SHP77 treated with DMSO at 0.1 percent for 48 hours (cell line): Measurements from ENCODE around the gene OPTC.
"Not testable (repeated sequence)": the region's sequence is repeated elsewhere in the genome, so short reads cannot be mapped to it uniquely, and the experiment has no call there.

Source experiments
- DNase-seq: peaks from one replicate; lab custom pipeline; 2025; lab: John Stamatoyannopoulos, UW

OPTC gene, protein sequence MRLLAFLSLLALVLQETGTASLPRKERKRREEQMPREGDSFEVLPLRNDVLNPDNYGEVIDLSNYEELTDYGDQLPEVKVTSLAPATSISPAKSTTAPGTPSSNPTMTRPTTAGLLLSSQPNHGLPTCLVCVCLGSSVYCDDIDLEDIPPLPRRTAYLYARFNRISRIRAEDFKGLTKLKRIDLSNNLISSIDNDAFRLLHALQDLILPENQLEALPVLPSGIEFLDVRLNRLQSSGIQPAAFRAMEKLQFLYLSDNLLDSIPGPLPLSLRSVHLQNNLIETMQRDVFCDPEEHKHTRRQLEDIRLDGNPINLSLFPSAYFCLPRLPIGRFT

DNA sequence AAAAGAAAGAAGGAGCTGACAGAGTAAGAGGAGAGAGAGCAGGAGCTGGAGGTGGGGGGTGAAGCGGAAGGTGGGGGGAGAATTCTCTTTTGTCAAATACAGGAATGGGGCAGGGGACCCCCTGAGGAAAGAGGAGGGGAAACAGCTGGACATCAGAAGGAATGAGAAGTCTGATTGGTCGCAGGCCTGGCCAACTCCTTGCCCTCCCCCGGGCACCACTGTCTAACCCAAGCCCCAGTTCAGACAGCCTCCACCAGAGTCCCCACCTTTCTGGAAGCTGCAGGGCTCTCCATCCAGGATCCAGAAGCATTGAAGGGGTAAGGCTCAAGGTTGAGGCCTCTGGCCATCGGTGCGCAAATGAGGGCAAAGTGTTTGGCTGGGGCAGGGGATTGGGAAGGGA lies at the start of gene OPTC:
Gene OPTC, plus strand, starts transcription at position 253 of the 400 bp plus-strand sequence. CDS start 1,853 bp downstream, outside the sequence.
- DNase-seq: no peak

DNA sequence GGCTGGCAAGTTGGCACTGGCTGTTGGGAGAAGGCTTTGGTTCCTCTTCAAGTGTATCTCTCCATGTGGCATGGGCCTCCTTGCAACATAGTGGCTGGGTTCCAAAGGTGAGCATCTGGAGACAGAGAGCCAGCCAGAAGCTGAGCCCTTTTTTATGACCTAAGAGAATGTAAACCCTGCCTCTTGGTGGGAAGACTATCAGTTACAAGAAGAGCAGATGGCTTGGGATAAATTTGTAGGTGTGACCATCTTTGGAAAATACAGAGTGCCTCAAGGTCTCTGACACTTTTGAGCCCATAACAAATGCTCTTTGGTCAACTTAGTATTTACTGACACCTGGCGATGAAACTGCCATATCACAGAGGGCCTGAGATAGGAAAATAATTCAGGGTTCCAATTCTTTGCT lies 49.8 kb upstream of the OPTC start:
- DNase-seq: no peak

DNA sequence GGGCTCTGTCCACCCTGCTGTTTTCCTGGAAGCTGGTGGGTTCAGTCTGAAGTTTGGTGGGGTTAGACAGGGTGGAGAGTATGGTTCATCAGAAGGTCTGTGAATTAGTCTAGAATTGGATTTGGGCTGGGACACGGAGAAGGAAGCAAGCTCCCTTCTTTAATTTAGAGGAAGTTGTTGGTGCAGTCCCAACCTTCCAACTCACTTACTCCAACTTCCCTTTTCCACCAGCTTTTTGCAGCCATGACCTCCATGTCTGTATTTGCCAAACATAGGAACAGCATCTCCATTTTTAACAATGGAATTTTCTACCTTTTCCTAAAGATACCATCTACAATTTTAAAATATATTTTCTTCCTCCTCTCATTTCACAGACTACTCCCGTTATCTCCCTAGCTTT lies 46.8 kb upstream of the OPTC start:
- no peak for DNase-seq

DNA sequence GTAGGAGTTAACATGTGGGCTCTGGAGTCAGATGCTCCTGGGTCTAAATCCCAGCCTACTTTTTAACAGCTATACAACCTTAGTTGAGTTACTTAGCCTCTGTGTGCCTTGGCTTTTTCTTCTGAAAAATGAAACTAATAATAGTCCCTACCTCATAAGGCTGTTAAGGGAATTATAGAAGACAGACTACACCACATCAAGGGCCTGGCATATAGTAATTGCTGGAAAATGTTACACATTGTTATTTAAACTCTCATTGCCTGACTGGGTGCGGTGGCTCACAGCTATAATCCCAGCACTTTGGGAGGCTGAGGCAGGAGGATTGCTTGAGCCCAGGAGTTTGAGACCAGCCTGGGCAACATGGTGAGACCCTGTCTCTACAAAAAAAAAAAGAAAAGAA lies 46.4 kb upstream of the OPTC start:
- not testable (repeated sequence) for DNase-seq

DNA sequence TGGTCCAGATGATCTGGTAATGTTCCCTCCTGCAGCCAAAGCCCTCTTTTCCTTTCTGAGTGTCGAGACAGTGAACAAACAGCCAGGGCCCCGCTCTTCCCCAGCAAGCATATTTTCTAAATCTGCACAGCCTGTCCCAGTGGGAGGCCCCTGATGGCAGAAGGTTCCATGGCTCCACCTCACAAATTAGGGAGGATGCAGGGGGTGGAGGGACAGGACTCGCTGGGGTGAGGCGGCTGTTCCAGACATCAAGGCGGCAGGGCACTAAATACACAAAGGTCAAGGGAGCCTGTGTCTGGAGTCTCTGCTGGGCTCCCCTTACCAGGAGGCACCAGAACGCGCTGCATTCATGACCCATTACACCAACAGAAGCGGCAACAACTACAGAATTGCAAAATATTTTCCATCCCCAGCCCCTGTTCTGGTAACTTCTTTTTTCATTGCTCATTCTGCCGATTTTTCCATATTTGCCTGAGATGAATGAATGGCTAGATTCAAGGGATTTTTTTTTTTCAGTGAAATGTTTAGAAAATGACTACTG lies 45.4 kb upstream of the OPTC start:
- DNase-seq: no peak

DNA sequence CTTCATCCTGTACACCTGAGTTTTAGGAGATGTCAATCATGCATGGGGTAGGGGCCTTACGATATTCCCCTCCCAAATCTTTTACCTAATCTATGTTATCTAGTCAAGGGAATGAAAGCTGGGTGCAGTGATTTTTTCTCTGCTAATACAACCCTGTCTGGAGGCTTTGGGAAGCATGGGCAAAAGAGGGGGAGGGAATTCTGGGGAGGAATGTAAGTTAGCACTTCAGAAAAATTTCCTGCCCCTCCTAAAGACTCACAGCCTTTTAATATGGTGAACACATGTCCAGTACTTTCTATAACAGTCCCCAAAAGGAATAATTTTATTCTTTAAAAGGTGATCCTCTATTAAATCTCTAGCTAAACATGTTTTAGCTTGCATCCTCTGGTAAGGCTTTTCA lies 44.0 kb upstream of the OPTC start:
- no peak for DNase-seq

DNA sequence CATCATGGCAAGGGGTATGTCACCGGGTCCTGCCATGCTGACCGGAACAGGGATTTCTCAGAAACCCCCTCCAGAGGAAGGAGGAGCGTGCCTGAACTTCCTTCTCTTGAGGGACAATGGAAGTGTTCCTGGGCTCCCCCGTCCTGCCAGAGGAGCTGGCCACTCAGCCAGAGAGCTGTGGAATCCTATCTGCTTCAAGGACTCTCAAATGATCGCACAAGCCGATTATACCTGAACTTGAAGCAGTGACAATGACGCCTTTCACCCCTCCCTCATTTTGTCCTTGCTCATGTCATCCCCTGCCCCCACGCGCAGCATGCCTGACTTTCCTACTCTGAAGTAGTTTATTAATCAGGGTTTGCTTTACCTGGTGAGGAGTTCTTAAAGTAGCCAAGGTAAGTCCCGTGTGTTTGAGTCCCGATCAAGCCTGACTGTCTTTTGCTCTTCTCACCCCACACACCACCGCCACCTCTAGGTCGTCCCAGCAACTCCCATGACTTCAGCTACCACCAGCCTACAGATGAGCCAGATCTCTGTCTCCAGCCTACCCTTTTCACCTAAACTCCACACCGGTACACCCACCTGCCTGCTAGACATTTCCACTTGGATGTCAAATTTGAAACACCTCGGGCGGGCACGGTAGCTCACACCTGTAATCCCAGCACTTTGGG lies 43.3 kb upstream of the OPTC start:
- DNase-seq: no peak

DNA sequence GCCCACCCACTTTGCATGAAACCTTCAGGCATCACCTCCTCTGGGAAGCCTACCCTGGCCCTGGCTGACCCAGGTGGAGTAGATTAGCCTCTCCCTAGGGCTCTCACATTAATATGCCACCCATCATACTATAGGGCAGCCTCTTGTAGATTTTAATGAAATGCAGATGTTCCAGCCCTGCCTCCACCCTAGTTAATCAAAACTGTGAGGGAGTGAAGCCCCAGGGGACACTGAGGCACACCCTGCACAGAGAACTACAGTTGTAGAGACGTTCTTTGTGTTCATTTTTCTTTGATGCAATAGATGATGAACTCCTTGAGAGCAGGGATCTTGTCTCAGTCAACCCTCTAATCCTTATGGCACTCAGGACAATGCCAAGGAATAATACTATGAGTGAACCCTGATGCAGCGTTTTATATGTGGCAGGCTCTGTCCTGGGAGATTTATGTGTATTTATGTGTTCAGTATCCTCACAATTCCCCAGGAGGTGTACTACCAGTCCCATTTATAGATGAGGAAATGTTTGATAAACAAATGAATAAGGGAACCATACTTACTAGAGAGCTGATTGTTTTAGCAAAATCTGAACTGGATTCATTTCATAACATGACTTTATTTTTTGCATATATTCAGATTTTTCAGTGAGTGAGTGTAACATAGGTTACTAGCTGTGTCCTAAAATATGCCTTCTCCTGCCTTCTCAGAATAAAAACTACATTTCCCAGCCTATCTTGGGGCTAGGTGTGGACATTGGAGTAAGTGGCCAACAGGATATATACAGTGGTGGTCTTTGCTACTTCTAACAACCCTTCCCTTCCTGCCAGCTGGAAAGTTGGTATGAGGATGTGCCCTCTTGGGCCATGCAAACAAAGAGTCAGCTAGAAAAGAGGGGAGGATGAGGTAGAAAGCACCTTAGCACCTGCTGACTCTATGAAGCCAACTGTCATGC lies 41.8 kb upstream of the OPTC start:
- DNase-seq: no peak

DNA sequence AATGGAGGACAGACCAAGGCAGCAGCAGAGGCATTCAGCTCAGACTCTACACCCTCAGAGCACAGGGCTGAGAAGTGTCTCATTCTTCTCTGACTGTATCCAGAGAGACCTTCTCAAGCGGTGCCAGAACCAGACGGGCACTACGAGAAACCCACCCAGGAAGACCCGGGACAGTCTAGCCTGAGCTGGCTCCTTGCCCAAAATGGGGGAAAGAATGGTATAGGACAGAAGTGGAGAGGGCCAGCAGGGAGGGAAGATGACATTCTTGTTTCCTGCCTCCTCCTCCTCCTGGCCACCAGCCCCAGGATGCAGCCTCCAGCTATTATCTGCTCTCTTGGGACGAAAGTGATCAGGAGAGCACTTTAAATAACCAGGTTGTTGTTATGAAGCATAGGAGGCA lies 40.9 kb upstream of the OPTC start:
- no peak for DNase-seq

DNA sequence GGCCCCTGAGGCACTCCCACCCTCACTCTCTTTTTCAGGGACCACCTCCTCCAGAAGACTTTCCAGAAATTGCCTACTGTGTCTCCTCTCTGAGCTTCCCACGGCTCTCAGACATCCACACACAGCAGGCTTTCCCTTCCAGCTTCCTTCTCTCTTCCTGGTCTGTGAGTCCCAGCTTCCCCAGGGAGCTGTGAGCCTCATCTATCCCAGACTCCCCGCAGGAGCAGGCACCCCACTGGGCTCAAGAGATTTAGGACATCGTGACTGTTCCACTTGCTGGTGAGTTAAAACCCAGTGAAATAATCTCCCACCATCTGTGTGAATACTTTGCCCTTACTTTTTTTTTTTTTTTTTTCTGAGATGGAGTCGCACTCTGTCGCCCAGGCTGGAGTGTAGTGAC lies 40.3 kb upstream of the OPTC start:
- DNase-seq: no peak

DNA sequence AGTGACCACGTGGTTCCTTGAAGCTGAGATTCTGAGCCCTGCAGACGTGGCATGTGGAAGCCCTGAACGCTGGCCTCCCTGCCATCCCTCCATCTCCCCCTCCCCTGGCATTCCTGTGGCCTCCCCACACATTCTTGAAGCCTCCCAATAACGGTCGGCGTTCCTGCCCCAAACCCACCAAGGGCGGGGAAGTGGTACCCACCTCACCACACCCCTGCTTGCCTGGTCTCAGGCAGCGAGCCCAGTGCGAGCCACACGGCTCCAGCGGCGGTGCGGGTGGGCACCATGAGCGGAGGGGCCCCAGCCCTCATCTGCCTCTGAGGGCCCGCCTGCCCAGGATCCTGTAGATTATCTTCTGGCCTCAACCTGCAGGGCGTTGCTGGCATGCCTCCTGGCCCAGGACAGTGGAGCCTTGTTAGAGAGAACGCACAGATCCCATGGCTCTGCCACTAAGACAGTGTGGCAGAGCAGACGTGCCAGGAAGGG lies 38.9 kb upstream of the OPTC start:
- DNase-seq: no peak

DNA sequence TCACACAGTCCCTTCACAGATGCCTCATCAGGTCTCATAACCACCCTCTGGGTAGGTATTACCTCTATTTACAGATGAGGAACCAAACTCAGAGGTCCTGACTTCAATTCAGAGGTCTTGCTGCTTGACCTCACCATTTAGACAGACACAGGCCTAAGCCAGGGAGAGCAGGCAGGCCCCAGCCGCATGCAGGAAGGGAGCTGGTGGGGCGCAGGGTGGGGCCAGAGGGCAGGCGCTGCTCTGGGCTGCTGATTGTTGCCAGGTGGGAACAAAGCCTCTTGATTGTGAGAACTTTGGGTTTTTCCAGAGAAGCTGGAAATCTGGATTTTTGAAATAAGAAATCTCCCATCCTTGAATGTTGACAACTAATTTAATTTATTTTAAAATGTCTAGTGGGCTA lies 38.2 kb upstream of the OPTC start:
- no peak for DNase-seq

DNA sequence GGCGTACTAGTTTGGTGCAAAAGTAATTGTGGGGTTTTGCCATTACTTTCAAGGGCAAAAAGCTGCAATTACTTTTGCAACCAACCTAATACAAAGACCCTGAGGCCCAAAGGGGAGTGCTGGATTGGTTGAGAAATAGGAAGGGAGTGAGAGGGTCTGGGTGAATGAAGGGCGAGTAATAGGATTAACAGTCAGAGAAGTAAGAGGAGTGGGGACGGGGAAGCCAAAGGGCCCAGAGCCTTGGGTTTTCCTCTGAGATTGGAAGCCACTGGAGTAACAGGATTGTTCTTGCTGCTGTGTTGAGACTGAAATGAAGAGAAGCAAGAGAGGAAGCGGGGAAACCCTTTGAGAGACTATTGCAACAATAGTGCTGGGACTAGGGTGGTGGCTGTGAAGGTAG lies 37.4 kb upstream of the OPTC start:
- DNase-seq: no peak

DNA sequence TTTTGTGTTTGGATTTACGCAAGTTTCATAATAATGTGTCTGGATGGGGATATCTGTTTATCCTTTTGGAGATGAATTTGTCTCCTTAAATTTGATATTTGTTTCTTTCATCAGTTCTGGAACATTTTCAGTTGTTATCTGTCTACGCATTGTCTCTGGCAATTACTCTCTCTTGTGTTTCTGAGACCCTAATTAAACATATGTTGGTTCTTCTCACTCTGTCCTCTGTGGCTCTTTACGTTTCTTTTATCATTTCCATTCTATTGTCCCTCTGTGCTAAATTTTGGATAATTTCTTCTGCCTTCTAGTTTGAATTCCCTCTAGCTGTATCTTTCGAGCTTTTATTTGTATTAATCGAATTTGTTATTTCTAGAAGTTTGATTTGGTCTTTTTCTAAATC lies 35.9 kb upstream of the OPTC start:
- DNase-seq: no peak

DNA sequence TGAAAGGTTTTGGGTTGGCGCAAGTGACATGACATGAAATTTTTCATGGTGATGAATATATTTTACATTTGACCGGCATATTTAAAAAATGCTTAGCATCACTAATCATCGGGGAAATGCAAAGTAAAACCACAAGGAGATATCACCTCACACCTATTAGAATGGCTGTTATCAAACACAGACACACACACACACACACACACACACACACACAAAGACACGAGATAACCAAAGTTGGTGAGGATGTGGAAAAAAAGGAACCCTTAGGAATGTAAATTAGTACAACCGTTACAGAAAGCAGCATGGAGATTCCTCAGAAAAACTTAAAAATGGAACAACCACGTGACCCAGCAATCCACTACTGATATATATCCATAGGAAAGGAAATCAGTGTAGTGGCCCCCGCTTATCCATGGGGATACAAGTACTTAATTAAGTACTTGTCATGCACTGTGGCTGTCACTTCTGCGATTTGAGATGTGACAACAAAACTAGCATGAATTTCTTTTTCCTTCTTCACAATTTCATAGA lies 34.2 kb upstream of the OPTC start:
- DNase-seq: no peak

DNA sequence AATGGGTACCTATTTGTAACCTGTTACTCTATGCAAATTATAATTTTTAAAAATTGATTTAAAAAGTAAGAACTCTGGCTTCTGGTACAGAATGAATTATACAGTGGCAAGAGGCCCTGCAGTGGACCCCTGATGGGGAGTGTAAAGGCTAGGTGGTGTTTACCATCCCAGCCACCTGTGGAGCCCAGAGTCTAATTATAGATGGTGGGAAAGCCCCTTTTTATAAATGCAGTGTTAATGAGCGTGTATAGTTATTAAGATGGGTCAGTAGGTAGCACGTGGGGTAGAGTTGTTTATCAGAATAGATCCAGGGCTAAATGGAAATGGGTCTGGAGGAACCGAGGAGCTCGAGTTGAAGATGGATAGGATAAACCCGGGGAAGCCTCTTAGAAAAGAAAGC lies 32.2 kb upstream of the OPTC start:
- no peak for DNase-seq

DNA sequence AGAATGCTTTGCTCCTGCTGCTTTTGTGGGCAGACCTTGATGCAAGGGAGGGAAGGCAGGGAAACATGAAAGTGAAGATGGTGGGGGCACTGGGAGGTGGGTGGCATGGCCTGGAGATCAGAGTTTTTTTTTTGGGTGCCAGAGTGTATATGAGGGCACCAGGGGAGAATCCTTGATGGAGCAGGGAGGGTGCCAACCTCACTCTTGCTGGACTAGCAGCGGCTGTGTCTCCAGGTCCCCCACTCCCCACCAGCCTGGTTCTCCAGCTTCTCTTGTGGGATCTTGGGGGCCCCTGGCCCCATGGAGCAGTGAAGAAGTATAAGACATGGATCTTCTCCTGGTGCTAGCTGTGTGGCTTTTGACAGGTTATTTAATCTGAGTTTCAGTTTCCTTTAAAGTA lies 31.8 kb upstream of the OPTC start:
- DNase-seq: no peak

DNA sequence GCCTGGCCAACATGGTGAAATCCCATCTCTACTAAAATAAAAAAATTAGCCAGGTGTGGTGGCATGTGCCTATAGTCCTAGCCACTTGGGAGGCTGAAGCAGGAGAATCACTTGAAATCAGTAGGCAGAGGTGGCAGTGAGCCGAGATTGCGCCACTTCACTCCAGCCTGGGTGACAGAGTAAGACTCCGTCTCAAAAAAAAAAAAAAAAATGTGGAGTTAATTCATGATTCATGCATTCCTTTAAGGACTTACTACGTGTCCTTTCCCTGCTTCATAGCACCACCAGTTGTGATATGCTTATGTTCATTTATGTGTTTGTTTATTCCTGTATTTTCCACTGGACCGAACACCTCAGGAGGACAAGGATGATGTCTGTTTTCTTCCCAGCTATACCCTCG lies 31.1 kb upstream of the OPTC start:
- no peak for DNase-seq

DNA sequence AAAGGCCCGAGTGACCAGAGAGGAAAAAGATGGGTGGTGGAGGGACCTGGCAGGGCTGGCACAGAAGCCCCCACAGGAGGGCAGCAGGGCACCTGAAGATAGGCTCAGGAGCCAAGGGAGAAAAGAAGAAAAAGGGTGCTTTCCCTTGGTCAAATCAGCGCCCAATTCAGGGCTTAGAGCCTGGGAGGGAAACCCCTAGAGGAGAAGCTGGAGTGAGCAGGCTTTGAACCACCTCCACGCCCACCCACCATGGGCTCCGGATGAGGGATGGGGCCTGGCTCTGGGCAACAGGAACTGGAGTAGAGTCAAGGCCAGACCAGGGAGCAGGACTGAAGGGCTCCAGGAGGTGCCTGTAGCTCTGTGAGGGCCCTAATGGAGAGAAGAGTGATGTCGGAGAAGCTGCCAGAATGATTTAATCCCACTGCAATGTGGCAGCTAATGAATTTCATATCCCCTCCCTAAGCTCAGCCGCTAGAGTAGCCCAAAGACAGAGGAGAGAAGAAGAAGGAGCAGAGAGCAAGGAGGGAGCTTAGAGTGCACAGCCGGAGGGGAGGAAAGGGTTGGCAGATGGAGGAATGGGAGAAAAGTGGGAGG lies 30.4 kb upstream of the OPTC start:
- DNase-seq: no peak

DNA sequence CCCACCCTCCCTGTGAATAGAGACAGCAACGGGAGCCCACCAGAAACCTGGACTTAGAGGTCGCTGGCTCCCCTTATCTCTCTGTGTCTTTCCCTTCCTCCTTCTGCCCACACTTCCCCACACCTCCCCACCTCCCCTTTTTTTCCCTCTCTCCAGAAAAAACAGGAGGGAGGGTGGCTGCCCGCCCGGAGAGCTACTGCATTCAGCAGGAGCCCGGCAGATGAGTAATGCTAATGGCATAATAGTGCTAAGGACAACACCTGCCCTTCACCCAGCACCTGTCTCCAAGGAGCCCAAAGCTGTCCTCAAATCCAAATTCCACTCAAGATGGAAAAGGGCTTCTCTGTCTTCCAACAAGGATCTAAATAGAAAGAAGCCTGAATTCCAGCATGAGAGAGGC lies 29.7 kb upstream of the OPTC start:
- DNase-seq: no peak

DNA sequence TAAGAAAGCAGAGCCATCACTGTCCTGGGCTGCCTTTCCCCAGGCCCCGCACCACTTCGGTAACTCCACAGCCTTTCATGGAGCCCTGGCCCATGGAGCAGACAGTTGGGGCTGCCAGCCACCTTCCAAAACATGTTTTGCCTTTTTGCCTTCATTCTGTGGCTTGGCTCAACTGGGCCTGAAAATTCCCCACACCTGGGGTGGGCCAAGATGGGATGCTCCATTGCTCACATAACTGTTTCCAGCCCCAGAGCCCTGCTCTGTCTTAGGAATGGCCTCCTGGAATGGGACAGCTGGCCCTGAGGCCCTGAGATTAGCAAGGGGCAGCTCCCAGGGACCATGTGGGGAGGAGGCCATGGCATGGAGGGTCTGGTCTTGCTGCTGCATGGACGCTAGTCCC lies 29.2 kb upstream of the OPTC start:
- no peak for DNase-seq
